ENCODE data around the gene TGFBR3.

DNA sequence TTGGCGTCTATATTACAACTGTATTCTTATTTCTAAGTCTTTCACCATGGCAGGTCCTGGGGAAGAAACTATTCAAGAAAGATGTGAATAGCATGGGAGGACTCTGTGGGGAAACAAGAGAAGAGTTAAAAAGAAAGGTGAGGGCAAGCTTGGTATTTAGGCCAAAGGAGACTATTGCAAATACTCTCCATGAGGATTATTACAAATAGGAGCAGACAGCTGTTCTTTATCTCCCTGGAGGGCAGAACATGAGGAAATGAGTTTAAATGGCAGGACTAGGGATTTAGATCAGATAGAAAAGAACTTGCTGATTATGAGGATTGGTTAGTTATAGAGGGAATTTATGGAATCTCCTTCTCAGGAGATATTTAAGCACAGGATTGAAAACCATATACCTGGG is 198.5 kb downstream of the TGFBR3 start:
- no peak for TF ChIP-seq EZH2 (IDR thresholded peaks at IDR 0.05; ENCODE audit: insufficient read depth, poor library complexity, severe bottlenecking)
- TF ChIP-seq EZH2phosphoT487 (IDR thresholded peaks at IDR 0.05; ENCODE audit: insufficient read depth, low read depth): no peak

All from GM23248 (cell line).